Sigmoid colon (tissue), 7 donors: Measurements from ENCODE around the gene CLEC2L. TPM values are rescaled to one million over a fixed set of nuclear protein-coding genes. Genes with fewer than 3 reads are reported as not detected.

ENCODE experiments used
- DNase-seq: peaks from one replicate; pipeline ENCODE4 v3.0.0-alpha.2; 2019
- H3K27ac ChIP-seq, 4 donors: fragments of 200-600 bp; sonication (generic); one replicate each; pipeline ENCODE4 v1.5.1; 2016 to 2019; ENCODE audit warnings: mild to moderate bottlenecking in 1 of 4
- H3K27me3 ChIP-seq, 3 donors: fragments of 200-600 bp; sonication (generic); one replicate each; pipeline ENCODE4 v1.5.1; 2019; ENCODE audit warnings: mild to moderate bottlenecking in 1 of 3
- H3K36me3 ChIP-seq, 4 donors: fragments of 200-600 bp; sonication (generic); one replicate each; pipeline ENCODE4 v1.5.1; 2016 to 2019
- H3K4me1 ChIP-seq, 4 donors: fragments of 200-600 bp; sonication (generic); one replicate each; pipeline ENCODE4 v1.5.1; 2017 to 2019
- H3K4me3 ChIP-seq, 4 donors: fragments of 200-600 bp; sonication (generic); one replicate each; pipeline ENCODE4 v1.5.1; 2017 to 2019; ENCODE audit warnings: mild to moderate bottlenecking in 2 of 4, moderate library complexity in 1 of 4
- H3K9me3 ChIP-seq, 4 donors: fragments of 200-600 bp in 3 of 4; sonication (generic) in 3 of 4; one replicate each; pipeline versions ENCODE4 v1.5.1 to v1.6.1; 2013 to 2019
- EP300 ChIP-seq, 4 donors: sonication (generic); formaldehyde crosslinking; IDR thresholded peaks; one replicate each; pipeline ENCODE4 v1.6.1; 2017; ENCODE audit warnings: antibody characterized with exemption in 4 of 4
- POLR2A ChIP-seq, 2 donors: fragments of 450-650 bp; IDR thresholded peaks; one replicate each; pipeline ENCODE4 v1.6.1; 2016; ENCODE audit warnings: antibody characterized with exemption in 2 of 2, mild to moderate bottlenecking in 2 of 2, moderate library complexity in 2 of 2
- POLR2AphosphoS5 ChIP-seq, 4 donors: sonication (generic); formaldehyde crosslinking; IDR thresholded peaks; one replicate each; pipeline ENCODE4 v1.6.1; 2017; ENCODE audit warnings: antibody characterized with exemption in 4 of 4
- WGBS, 2 donors: extraction: QIAGEN DNeasy Blood & Tissue Kit; methylation state at CpG; one replicate each; pipeline ENCODE4 v1.1.7; 2013; 5-methylcytosine and 5-hydroxymethylcytosine counted together
- intact Hi-C: fragments of 100-400 bp; cut with DNase I; formaldehyde crosslinking; loops from one replicate; pipeline ENCODE4 v1.15.1; 2023
- polyA plus RNA-seq, 3 donors: library from polyadenylated mRNA; stranded (reverse); fragments of 200-250 nt; gene quantifications; one replicate each; pipeline ENCODE4 v1.2.3, GENCODE V29; 2013
- total RNA-seq, 4 donors: library from RNA; depleted of rRNA; stranded (reverse); fragments of >200 nt; gene quantifications; one replicate each; pipeline ENCODE4 v1.1.0, GENCODE V29; 2016
- TF ChIP-seq, protein P1 (sequence below), 4 experiments: fragments of 450-650 bp in 3 of 4; fragments of 200-600 bp in 1 of 4; IDR thresholded peaks; one replicate each; pipeline ENCODE4 v1.5.1; 2016 to 2019; ENCODE audit warnings: antibody characterized with exemption in 4 of 4, mild to moderate bottlenecking in 3 of 4, moderate library complexity in 2 of 4
- donor health status: healthy with polysubstance abuse.
- donor health status: Bipolar disorder and iron deficiency.
- donor health status: healthy.

Gene CLEC2L
- total and polyA plus RNA-seq, 7 donors, result 0.38 to 10.0 TPM; not detected in 5

- no peak overlapping the region for H3K27ac ChIP-seq
- H3K27me3 ChIP-seq, result peaks cover 6 to 40% (median 15%) of the 10 kb centered on the region in 3 donors
- intact Hi-C loops, result no loop called here
- no peaks in the 10 kb centered on the region for H3K9me3 ChIP-seq
- no peaks in the 10 kb centered on the region for H3K36me3 ChIP-seq
- no peak for DNase-seq
- peaks cover 0 to 12% (median 2%) of the 10 kb centered on the region in 4 donors for H3K4me1 ChIP-seq
- TF ChIP-seq, protein P1, sequence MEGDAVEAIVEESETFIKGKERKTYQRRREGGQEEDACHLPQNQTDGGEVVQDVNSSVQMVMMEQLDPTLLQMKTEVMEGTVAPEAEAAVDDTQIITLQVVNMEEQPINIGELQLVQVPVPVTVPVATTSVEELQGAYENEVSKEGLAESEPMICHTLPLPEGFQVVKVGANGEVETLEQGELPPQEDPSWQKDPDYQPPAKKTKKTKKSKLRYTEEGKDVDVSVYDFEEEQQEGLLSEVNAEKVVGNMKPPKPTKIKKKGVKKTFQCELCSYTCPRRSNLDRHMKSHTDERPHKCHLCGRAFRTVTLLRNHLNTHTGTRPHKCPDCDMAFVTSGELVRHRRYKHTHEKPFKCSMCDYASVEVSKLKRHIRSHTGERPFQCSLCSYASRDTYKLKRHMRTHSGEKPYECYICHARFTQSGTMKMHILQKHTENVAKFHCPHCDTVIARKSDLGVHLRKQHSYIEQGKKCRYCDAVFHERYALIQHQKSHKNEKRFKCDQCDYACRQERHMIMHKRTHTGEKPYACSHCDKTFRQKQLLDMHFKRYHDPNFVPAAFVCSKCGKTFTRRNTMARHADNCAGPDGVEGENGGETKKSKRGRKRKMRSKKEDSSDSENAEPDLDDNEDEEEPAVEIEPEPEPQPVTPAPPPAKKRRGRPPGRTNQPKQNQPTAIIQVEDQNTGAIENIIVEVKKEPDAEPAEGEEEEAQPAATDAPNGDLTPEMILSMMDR (IDR thresholded peaks at IDR 0.05), result no peak
- no peak for TF ChIP-seq POLR2AphosphoS5 (IDR thresholded peaks at IDR 0.05)
- TF ChIP-seq EP300 (IDR thresholded peaks at IDR 0.05), result no peak
- TF ChIP-seq POLR2A (IDR thresholded peaks at IDR 0.05), result no peak
- H3K4me3 ChIP-seq, result no peak overlapping the region
These were observed 2.3 kb downstream of the CLEC2L start for GRCh38 chr7:139525750-139526149.

- no peak overlapping the region for H3K27ac ChIP-seq
- 72 to 80% methylated on average over 8 of the region's 8 CpGs for WGBS, 2 donors
- no peaks in the 10 kb centered on the region for H3K9me3 ChIP-seq
- H3K4me3 ChIP-seq, result no peak overlapping the region
- intact Hi-C loops, result no loop called here
- H3K4me1 ChIP-seq, result peaks cover 0 to 12% (median 2%) of the 10 kb centered on the region in 4 donors
- no peaks in the 10 kb centered on the region for H3K36me3 ChIP-seq
- no peak for TF ChIP-seq EP300 (IDR thresholded peaks at IDR 0.05)
- no peak for TF ChIP-seq POLR2A (IDR thresholded peaks at IDR 0.05)
- no peak for TF ChIP-seq POLR2AphosphoS5 (IDR thresholded peaks at IDR 0.05)
- TF ChIP-seq, protein P1 (IDR thresholded peaks at IDR 0.05), result no peak
- H3K27me3 ChIP-seq, result peaks cover 6 to 31% (median 15%) of the 10 kb centered on the region in 3 donors
- DNase-seq, result no peak
These were observed 3.4 kb downstream of the CLEC2L start for GRCh38 chr7:139526578-139527544.

DNA sequence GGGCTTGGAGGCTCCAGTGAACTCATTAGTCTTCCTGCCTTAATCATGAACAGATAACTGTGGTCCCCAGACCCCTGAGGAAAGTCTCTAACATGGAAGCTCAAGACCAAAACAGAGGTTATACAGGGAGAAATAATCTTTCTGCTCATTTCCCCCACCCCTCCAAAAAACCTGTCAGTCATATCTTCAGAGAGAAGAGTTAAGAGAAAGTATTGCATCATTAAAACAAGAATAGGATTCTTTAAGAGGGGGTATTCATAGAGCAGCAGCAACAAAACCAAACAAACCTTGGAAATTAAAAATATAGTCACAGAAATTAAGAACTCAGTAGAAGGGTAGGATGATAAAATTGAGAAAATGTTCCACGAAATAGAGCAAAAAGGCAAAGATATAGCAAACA is 7.6 kb downstream of the CLEC2L start:
- H3K27ac ChIP-seq, result no peak overlapping the region
- H3K36me3 ChIP-seq, result no peaks in the 10 kb centered on the region
- H3K9me3 ChIP-seq, result no peaks in the 10 kb centered on the region
- WGBS, 2 donors, result 86 to 88% methylated on average over 1 of the region's 1 CpG
- no peaks in the 10 kb centered on the region for H3K27me3 ChIP-seq
- no peak for DNase-seq
- no peaks in the 10 kb centered on the region for H3K4me1 ChIP-seq
- H3K4me3 ChIP-seq, result no peak overlapping the region
- TF ChIP-seq POLR2A (IDR thresholded peaks at IDR 0.05) (no peak), EP300 (IDR thresholded peaks at IDR 0.05) (no peak), POLR2AphosphoS5 (IDR thresholded peaks at IDR 0.05) (no peak)
- TF ChIP-seq, protein P1 (IDR thresholded peaks at IDR 0.05), result no peak
- intact Hi-C loops, result no loop called here

DNA sequence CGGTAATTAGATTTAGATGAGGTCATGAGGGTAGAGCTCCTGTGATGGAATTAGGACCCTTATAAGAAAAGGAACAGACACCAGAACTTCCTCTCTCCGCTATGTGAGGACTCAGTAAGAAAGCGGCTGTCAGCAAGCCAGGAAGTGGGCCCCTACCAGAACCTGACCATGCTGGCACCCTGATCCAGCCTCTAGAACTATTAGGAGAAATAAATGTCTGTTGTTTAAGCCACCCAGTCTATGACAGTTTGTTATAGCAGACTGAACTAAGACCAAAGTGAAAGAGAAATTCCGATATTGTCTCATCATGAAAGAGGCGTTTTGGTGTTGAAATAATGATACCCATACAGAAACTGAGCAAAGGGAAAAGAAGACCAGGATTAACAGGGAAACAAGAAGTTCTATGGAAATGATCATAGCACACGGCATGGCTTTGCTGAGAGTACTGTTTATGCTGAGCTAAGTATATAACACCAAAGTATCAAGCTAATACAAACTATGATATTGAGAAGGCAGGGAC is 9.2 kb downstream of the CLEC2L start:
- no peak for DNase-seq
- no peaks in the 10 kb centered on the region for H3K9me3 ChIP-seq
- H3K27ac ChIP-seq, result no peak overlapping the region
- H3K4me1 ChIP-seq, result no peaks in the 10 kb centered on the region
- no peaks in the 10 kb centered on the region for H3K36me3 ChIP-seq
- no peaks in the 10 kb centered on the region for H3K27me3 ChIP-seq
- 85 to 88% methylated on average over 6 of the region's 6 CpGs for WGBS, 2 donors
- no peak overlapping the region for H3K4me3 ChIP-seq
- intact Hi-C loops, result no loop called here
- TF ChIP-seq EP300 (IDR thresholded peaks at IDR 0.05) (no peak), POLR2A (IDR thresholded peaks at IDR 0.05) (no peak), POLR2AphosphoS5 (IDR thresholded peaks at IDR 0.05) (no peak)
- TF ChIP-seq, protein P1 (IDR thresholded peaks at IDR 0.05), result no peak
